Stomach (tissue), 4 donors: ENCODE measurements around the gene TSSK2.

Source experiments
- EP300 ChIP-seq: sonication (generic); formaldehyde crosslinking; IDR thresholded peaks from one replicate; pipeline ENCODE4 v1.6.1; 2017; ENCODE audit warnings: antibody characterized with exemption
- POLR2A ChIP-seq, 4 donors: fragments of 450-650 bp; IDR thresholded peaks; one replicate each; pipeline ENCODE4 v1.6.1; 2016; ENCODE audit warnings: antibody characterized with exemption in 4 of 4, control low read depth in 2 of 4, mild to moderate bottlenecking in 1 of 4, moderate library complexity in 1 of 4
- POLR2AphosphoS5 ChIP-seq, 3 donors: sonication (generic); formaldehyde crosslinking; IDR thresholded peaks; one replicate each; pipeline ENCODE4 v1.6.1; 2016; ENCODE audit warnings: antibody characterized with exemption in 3 of 3
- TF ChIP-seq, protein P1 (sequence below), 7 experiments: fragments of 450-650 bp in 4 of 7; fragments of 200-600 bp in 3 of 7; sonication (generic) in 3 of 7; IDR thresholded peaks; one replicate each; pipeline ENCODE4 v1.5.1; 2016 to 2019; ENCODE audit warnings: antibody characterized with exemption in 7 of 7, control low read depth in 2 of 7, mild to moderate bottlenecking in 1 of 7

GRCh38 chr22:19086417-19086816 lies 44.7 kb upstream of the TSSK2 start:
- TF ChIP-seq, protein P1, sequence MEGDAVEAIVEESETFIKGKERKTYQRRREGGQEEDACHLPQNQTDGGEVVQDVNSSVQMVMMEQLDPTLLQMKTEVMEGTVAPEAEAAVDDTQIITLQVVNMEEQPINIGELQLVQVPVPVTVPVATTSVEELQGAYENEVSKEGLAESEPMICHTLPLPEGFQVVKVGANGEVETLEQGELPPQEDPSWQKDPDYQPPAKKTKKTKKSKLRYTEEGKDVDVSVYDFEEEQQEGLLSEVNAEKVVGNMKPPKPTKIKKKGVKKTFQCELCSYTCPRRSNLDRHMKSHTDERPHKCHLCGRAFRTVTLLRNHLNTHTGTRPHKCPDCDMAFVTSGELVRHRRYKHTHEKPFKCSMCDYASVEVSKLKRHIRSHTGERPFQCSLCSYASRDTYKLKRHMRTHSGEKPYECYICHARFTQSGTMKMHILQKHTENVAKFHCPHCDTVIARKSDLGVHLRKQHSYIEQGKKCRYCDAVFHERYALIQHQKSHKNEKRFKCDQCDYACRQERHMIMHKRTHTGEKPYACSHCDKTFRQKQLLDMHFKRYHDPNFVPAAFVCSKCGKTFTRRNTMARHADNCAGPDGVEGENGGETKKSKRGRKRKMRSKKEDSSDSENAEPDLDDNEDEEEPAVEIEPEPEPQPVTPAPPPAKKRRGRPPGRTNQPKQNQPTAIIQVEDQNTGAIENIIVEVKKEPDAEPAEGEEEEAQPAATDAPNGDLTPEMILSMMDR (IDR thresholded peaks at IDR 0.05): no peak
- TF ChIP-seq EP300 (no peak), POLR2A (IDR thresholded peaks at IDR 0.05) (no peak), POLR2AphosphoS5 (IDR thresholded peaks at IDR 0.05) (no peak)
